GM23338 (cell line): ENCODE data around the gene SCGN. TPM values are rescaled to one million over a fixed set of nuclear protein-coding genes. Genes with fewer than 3 reads are reported as not detected.

Source experiments
- ATAC-seq: fragments of 200-7000 bp; cut with Tn5 transposase; 3 replicates; pipeline ENCODE4 v1.9.1; 2020
- DNase-seq: peaks from one replicate; pipeline ENCODE4 v3.0.0-alpha.2; 2015; ENCODE audit warnings: low spot score
- H2AFZ ChIP-seq: fragments of 200-600 bp; sonication (generic); 2 replicates; pipeline ENCODE4 v1.8.0; 2016; ENCODE audit warnings: antibody characterized with exemption, mild to moderate bottlenecking, moderate library complexity
- H3F3A ChIP-seq: fragments of 200-600 bp; sonication (generic); replicated peaks from 2 replicates; pipeline ENCODE4 v1.8.0; 2017; ENCODE audit warnings: antibody characterized with exemption, mixed run types, low read depth
- H3K27ac ChIP-seq: fragments of 200-600 bp; sonication (generic); 2 replicates; pipeline ENCODE4 v1.6.1; 2016; ENCODE audit warnings: low read depth
- H3K27me3 ChIP-seq: fragments of 200-600 bp; sonication (generic); 2 replicates; pipeline ENCODE4 v1.8.0; 2016; ENCODE audit warnings: mild to moderate bottlenecking, mixed run types, moderate library complexity; ENCODE audit not compliant: insufficient read depth
- H3K36me3 ChIP-seq: fragments of 200-600 bp; sonication (generic); 2 replicates; pipeline ENCODE4 v1.8.0; 2016; ENCODE audit warnings: mild to moderate bottlenecking; ENCODE audit not compliant: insufficient read depth
- H3K4me1 ChIP-seq: fragments of 200-600 bp; sonication (generic); 2 replicates; pipeline ENCODE4 v1.8.0; 2016; ENCODE audit warnings: mild to moderate bottlenecking, moderate library complexity; ENCODE audit not compliant: insufficient read depth
- H3K4me2 ChIP-seq: fragments of 200-600 bp; sonication (generic); 2 replicates; pipeline ENCODE4 v1.7.1; 2017; ENCODE audit warnings: mixed run types
- H3K4me3 ChIP-seq: fragments of 200-600 bp; sonication (generic); 2 replicates; pipeline ENCODE4 v1.6.1; 2016; ENCODE audit warnings: mixed run types
- H3K79me2 ChIP-seq: fragments of 200-600 bp; sonication (generic); replicated peaks from 2 replicates; pipeline ENCODE4 v1.8.0; 2017; ENCODE audit warnings: mild to moderate bottlenecking; ENCODE audit not compliant: insufficient read depth
- H3K9me2 ChIP-seq: fragments of 200-600 bp; sonication (generic); 2 replicates; pipeline ENCODE4 v1.8.0; 2017; ENCODE audit not compliant: insufficient read depth
- H4K20me1 ChIP-seq: fragments of 200-600 bp; sonication (generic); replicated peaks from 2 replicates; pipeline ENCODE4 v1.8.0; 2017; ENCODE audit warnings: mild to moderate bottlenecking; ENCODE audit not compliant: insufficient read depth
- H3K27ac Mint-ChIP-seq: 2 replicates; pipeline ENCODE4 v1.8.0; 2020; ENCODE audit warnings: inconsistent platforms, mild to moderate bottlenecking, moderate library complexity, mixed read lengths
- H3K27me3 Mint-ChIP-seq: 3 replicates; pipeline ENCODE4 v1.8.0; 2022; ENCODE audit warnings: low read depth, mild to moderate bottlenecking, moderate library complexity, mixed read lengths, inconsistent platforms; ENCODE audit not compliant: insufficient read depth, poor library complexity
- H3K36me3 Mint-ChIP-seq: 3 replicates; pipeline ENCODE4 v1.8.0; 2021; ENCODE audit warnings: low read depth, mild to moderate bottlenecking, inconsistent platforms, moderate library complexity, mixed read lengths
- H3K4me1 Mint-ChIP-seq: 3 replicates; pipeline ENCODE4 v1.8.0; 2020; ENCODE audit warnings: mild to moderate bottlenecking, inconsistent platforms, mixed read lengths
- H3K4me3 Mint-ChIP-seq: 3 replicates; pipeline ENCODE4 v1.8.0; 2021; ENCODE audit warnings: moderate library complexity, mild to moderate bottlenecking, inconsistent platforms, mixed read lengths
- H3K9me3 Mint-ChIP-seq: 3 replicates; pipeline ENCODE4 v1.8.0; 2020; ENCODE audit warnings: moderate library complexity, mild to moderate bottlenecking, inconsistent platforms, mixed read lengths
- CREB1 ChIP-seq: fragments of 250-450 bp; sonication (Bioruptor Pico); IDR thresholded peaks from 2 replicates; pipeline ENCODE4 v1.5.0; 2020; ENCODE audit warnings: low read depth, mild to moderate bottlenecking, moderate library complexity
- CTCF ChIP-seq, 2 experiments: fragments of 200-600 bp in 1 of 2; sonication (generic) in 1 of 2; conservative IDR thresholded peaks; 2 replicates each; pipeline versions ENCODE4 v1.5.1 to v1.6.1; 2016 to 2017; ENCODE audit warnings: antibody characterized with exemption in 2 of 2, low read depth in 2 of 2, mild to moderate bottlenecking in 2 of 2, moderate library complexity in 1 of 2
- ETS1 ChIP-seq: IDR thresholded peaks from 2 replicates; pipeline ENCODE4 v1.6.1; 2016; ENCODE audit warnings: antibody characterized with exemption
- EZH2 ChIP-seq: fragments of 200-600 bp; sonication (generic); IDR thresholded peaks from one replicate; pipeline ENCODE4 v1.8.0; 2017; ENCODE audit warnings: antibody characterized with exemption, mild to moderate bottlenecking, low read depth; ENCODE audit not compliant: unreplicated experiment
- EZH2phosphoT487 ChIP-seq: fragments of 200-600 bp; sonication (generic); IDR thresholded peaks from one replicate; pipeline ENCODE4 v1.8.1; 2018; ENCODE audit warnings: antibody characterized with exemption; ENCODE audit not compliant: unreplicated experiment
- POLR2AphosphoS5 ChIP-seq: IDR thresholded peaks from 2 replicates; pipeline ENCODE4 v1.6.1; 2016; ENCODE audit warnings: antibody characterized with exemption, low read depth
- ZNF114 ChIP-seq: fragments of 250-450 bp; sonication (Bioruptor Pico); IDR thresholded peaks from 2 replicates; pipeline ENCODE4 v1.5.0; 2020; ENCODE audit warnings: mild to moderate bottlenecking, moderate library complexity
- ZNF331 ChIP-seq: fragments of 250-450 bp; sonication (Bioruptor Pico); IDR thresholded peaks from 2 replicates; pipeline ENCODE4 v1.5.0; 2020; ENCODE audit warnings: low read depth, mild to moderate bottlenecking, moderate library complexity
- ZNF462 ChIP-seq: fragments of 250-450 bp; sonication (Bioruptor Pico); IDR thresholded peaks from 2 replicates; pipeline ENCODE4 v1.5.0; 2020; ENCODE audit warnings: mild to moderate bottlenecking, moderate library complexity
- polyA plus RNA-seq: library from polyadenylated mRNA; unstranded; fragments of >200 nt; fragmentation: Nextera tagmentation; extraction: Ambion mirVana; gene quantifications from 2 replicates; pipeline ENCODE4 v1.2.1, GENCODE V29; 2016
- total RNA-seq: library from RNA; depleted of rRNA; stranded (reverse); fragments of >200 nt; shearing (Covaris generic); gene quantifications from 2 replicates; pipeline ENCODE4 v1.2.3, GENCODE V29; 2014

The SCGN gene
- total and polyA plus RNA-seq, 2 experiments from 2014 or later: not detected

GRCh38 chr6:25685896-25686295 lies 33.9 kb downstream of the SCGN start (continued):
- no peak for TF ChIP-seq ETS1
- TF ChIP-seq ZNF331 (CRISPR knock-in tag): no peak
- TF ChIP-seq CTCF (conservative IDR thresholded peaks at IDR 0.05; ENCODE audit: low read depth in 2 of 2): no peak

GRCh38 chr6:25686856-25687255 lies 34.8 kb downstream of the SCGN start:
- no peaks in the 10 kb centered on the region for H3K27me3 Mint-ChIP-seq
- H4K20me1 ChIP-seq: no peaks in the 10 kb centered on the region
- no peaks in the 10 kb centered on the region for H3K36me3 ChIP-seq
- no peaks in the 10 kb centered on the region for H3K79me2 ChIP-seq
- H3K9me2 ChIP-seq: no peaks in the 10 kb centered on the region
- H3K9me3 Mint-ChIP-seq: no peaks in the 10 kb centered on the region
- no peaks in the 10 kb centered on the region for H3K27me3 ChIP-seq
- no peak overlapping the region for H3K4me3 ChIP-seq
- H3K4me3 Mint-ChIP-seq: no peak overlapping the region
- H3K27ac ChIP-seq: no peak overlapping the region
- no peaks in the 10 kb centered on the region for H3F3A ChIP-seq
- no peak overlapping the region for H3K4me2 ChIP-seq
- H3K27ac Mint-ChIP-seq: no peak overlapping the region
- no peak for ATAC-seq
- no peak overlapping the region for H2AFZ ChIP-seq
- DNase-seq: no peak
- H3K4me1 ChIP-seq: no peaks in the 10 kb centered on the region
- no peaks in the 10 kb centered on the region for H3K36me3 Mint-ChIP-seq
- H3K4me1 Mint-ChIP-seq: peaks cover 3% of the 10 kb centered on the region; the same call in 2 of the 3 replicates
- TF ChIP-seq EZH2 (no peak), EZH2phosphoT487 (no peak), CREB1 (no peak), POLR2AphosphoS5 (no peak), ETS1 (no peak), ZNF114 (CRISPR knock-in tag) (no peak), CTCF (conservative IDR thresholded peaks at IDR 0.05; ENCODE audit: low read depth in 2 of 2) (no peak), ZNF462 (CRISPR knock-in tag) (no peak)
